Left forelimb (tissue), 1 donor: Measurements from ENCODE around the gene TMEM74B.
"Not testable (repeated sequence)": the region's sequence is repeated elsewhere in the genome, so short reads cannot be mapped to it uniquely, and the experiment has no call there.

ENCODE experiments used
- DNase-seq: peaks from one replicate; pipeline ENCODE4 v3.0.0-alpha.2; 2018; ENCODE audit warnings: low spot score

TMEM74B gene

DNA sequence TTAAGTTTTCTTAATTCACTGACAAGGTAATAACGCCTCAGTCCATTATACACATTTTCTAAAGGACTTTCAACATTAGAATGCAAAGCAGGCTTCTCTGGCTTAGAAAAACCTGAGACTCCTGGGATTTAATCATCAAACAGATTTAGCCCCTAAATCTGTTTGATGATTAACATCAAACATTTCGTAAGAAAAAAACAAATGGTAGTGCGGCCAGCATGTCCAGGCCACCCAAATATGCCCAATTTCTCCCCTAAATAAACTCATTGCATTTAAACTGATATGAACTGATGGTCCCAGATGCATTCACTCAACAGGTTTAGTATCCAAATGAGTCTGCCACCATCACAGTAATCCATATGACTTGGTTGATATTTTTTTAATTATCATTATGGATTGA is 6.2 kb downstream of the TMEM74B start:
- DNase-seq: no peak

DNA sequence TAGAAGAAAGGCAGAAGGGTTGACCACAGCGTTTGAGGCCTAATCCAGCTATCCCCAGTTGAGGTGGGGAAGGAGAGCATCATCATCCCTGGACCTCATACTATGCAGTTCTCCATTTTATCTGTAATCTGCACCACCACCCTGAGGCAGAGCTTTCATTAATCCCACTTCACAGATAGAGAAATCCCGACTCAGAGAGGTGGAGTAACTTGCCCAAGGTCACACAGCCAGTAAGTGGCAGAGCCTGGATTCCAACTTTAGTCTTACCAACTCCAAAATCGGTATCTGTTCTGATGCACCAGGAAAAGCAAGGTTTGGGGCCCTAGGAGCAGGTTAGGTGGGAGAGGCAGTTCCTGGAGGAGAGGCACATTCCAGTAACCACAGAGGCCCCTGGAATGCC is 6.7 kb downstream of the TMEM74B start:
- DNase-seq: no peak

- no peak for DNase-seq
These were observed 7.1 kb downstream of the TMEM74B start for GRCh38 chr20:1177680-1178079.

DNA sequence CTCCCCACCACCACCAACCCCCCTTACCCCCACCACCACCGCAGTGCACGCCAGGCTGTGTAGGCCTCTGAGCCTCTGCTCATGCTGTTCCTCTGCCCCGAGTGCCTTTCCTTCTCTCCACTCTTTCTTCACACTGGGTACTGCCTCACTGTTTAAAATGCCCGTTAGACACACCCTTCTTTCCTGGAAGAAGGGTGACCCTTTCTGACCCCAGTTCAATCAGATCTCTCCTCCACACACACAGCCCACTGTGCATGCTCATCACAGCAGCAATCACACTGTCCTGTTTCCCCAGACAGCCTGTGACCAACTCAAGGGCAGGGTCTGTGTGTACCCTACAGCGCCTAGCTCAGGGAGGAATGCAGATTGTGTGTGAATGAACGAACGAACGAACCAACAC is 10.0 kb downstream of the TMEM74B start:
- DNase-seq: no peak

DNA sequence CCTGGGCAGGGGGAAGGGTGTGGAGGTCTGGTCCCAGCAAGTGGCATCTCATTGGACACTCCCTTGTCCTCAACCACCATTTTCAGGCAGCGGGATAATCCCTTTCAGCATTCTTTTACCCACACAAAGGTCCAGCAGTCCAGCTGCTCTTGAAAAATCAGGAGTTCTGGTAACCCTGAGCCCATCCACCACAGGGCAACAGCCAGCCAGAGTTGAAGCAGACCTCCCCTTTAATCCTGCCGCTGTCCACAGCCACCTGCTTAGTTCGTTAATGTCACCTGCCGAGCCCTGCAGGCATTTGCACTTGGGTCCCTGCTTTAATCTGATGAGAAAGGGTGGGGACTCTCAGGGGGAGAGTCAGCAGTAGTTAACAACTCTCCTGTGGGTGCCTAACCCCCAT is 11.1 kb downstream of the TMEM74B start:
- DNase-seq: no peak

GRCh38 chr20:1171461-1172093 is 13.2 kb downstream of the TMEM74B start:
- no peak for DNase-seq

- no peak for DNase-seq
These were observed 15.6 kb downstream of the TMEM74B start for GRCh38 chr20:1169224-1169623.

DNA sequence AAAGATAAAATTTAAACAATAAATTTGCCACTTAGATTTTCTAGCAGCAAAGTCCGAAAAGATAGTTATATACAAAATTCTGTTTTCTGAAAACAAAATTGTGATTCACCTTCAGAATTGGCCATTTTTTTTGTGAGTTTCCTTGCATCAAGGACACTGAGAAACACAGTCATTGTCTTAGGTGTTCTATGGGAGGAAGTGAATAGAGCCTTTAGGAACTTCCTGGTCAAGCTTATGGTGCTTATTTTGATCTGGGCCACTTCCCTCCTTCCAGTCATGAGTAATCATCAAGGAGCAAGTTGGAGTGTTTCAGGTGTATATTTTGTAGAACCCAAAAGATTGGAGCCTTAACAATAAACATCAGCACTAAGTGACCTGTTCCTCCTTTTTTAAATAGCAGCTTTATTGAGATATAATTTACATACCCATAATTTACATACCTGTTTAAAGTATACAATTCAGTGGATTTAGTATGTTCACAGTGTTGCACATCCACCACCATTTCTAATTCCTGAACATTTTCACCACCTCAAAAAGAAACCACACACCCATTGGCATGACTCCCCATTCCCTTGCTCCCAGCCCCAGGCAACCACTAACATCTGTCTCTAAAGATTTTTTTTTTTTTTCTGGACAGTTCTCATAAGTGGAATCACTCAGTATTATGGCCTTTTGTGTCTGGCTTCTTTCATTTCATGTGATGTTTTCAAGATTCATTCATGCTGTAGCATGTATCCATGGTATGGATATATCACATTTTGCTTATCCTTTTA is 17.6 kb downstream of the TMEM74B start:
- DNase-seq: no peak

DNA sequence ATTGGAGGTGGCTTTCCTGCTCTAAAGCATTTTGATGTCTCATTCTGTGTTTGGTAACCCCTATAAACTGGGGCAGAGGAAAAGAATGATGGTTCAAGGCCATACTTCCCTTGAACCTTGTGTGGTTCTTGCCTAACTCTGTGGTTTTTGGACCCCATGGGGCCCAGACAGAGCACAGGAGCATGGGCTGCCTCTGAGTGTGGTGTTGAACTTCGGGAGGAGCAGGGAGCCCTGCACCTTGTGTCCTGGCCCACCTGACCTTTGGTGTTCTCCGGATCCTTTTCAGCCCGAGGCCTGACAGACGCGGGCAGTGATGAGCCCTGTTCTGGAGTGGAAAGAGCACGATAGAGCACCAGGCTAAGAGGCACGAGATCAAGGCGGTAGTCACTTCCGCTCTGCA is 18.8 kb downstream of the TMEM74B start:
- no peak for DNase-seq

GRCh38 chr20:1165521-1165920 is 19.3 kb downstream of the TMEM74B start:
- no peak for DNase-seq

- no peak for DNase-seq
These were observed 19.9 kb downstream of the TMEM74B start for GRCh38 chr20:1164871-1165270.

GRCh38 chr20:1163653-1164052 is 21.1 kb downstream of the TMEM74B start:
- DNase-seq: no peak

DNA sequence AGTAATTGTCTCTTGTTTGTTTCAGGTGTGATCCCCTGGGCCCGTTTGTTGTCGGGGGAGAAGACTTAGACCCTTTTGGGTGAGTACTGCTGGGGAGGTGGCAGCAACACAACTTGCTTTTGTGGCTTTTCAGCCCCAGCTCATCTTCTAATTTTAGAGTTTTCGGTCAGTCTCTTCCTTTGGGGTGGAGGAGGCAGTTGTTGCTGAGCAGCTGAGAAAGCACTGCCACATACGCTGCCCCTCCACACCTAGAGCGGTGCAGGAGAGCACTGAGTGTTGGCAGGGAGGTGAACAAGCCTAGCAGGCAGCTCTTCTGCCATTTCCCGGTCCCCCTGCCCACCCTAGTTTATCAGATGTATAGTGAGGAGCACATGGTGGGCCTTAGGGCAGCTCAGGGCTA is 21.7 kb downstream of the TMEM74B start:
- no peak for DNase-seq

DNA sequence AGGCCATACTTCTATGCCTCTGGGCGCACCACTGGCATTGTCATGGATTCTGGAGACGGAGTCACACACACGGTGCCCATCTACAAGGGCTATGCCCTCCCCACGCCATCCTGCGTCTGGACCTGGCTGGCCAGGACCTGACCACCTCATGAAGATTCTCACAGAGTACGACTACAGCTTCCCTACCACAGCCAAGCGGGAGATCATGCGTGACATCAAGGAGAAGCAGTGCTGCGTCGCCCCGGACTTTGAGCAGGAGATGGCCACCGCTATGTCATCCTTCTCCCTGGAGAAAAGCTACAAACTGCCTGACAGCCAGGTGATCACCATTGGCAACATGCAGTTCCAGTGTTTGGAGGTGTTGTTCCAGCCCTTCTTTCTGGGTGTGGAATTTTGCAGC is 23.8 kb downstream of the TMEM74B start:
- no peak for DNase-seq

GRCh38 chr20:1160496-1160895 is 24.3 kb downstream of the TMEM74B start:
- no peak for DNase-seq

DNA sequence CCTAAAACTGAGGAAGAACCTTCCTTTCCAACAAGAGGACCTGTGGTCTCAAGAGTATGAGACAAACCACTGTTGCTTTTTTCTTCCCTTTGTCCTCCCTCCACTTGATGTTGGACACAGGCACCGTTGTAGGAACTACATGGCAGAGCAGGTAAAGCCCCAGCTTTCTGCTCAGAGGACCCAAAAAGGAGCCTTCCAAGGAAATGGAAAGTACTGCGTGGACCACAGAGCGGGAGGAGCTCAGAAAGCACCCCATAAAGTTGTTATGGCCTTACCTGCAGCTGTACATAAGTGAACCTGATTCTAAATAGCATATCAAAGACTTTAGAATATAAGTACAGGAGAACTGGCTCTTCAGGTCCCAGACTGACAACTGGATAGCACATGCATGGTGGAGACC is 29.4 kb downstream of the TMEM74B start:
- DNase-seq: no peak

DNA sequence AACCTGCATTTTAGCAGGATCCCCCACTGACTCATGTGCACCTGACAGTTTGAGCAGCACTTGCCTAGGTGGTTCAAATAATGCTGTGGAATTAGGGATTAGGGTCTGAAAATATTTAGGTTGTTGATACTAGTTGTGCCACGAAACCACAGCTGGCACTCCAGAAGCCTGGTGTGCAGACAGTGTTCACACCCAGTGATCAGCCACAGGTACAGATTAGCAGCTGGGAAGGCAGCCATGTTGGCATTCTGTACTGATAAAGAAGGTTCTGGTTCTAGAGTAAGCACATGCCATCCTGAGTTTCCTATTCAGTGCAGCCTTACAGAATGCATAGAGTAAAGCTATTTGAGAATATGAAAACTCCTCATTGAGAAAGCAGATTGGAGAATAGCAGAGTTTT is 30.1 kb downstream of the TMEM74B start:
- DNase-seq: no peak

- DNase-seq: no peak
These were observed 30.6 kb downstream of the TMEM74B start for GRCh38 chr20:1154226-1154625.

DNA sequence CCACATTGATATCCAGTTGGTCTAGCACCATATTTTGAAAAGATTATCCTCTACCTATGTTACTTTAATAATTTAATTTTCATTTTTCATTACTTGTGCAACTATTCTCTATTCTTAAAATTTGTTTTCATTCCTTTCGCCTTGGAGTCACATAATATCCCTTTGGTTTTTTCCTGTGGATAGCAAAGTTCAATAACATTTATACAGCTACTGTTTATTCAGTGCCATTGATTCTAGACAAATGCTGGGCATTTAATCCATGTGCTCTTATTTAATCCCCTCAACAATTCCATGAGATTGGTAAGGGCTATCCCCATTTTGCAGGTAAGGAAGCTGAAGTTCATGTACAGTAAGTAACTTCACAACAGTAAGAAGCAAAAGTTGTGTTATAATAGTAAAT is 33.8 kb downstream of the TMEM74B start:
- no peak for DNase-seq

DNA sequence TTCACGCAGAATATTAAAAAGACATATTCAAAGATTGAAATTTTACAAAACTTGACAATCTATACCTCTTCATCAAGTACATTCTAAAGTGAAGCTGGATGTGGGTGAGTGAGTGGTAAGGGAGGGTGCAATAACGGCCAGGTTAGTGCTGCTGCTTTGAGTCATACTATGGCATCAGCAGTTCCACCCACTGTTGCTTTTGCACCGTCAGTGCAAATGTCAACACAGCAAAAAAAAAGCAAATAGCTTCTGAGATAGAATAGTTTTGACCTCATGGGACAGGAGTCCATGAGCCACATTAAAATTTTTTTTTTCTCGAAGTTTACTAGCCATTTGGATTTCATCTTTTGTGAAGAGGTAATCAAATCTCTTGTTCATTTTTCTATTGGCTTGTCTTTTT is 34.6 kb downstream of the TMEM74B start:
- no peak for DNase-seq

GRCh38 chr20:1149812-1150211 is 35.0 kb downstream of the TMEM74B start:
- not testable (repeated sequence) for DNase-seq

GRCh38 chr20:1146957-1147356 is 37.8 kb downstream of the TMEM74B start:
- no peak for DNase-seq

- DNase-seq: no peak
These were observed 40.2 kb downstream of the TMEM74B start for GRCh38 chr20:1144401-1145172.
